IMR-90 (cell line): ENCODE results near the gene MYOF. TPM values are rescaled to one million over a fixed set of nuclear protein-coding genes. Genes with fewer than 3 reads are reported as not detected.
A peak's percentile ranks its signal among the peaks of the same experiment; 100 is the strongest.

Source experiments
- ATAC-seq: fragments of 200-7000 bp; cut with Tn5 transposase; 2 replicates; pipeline ENCODE4 v1.9.1; 2020; ENCODE audit warnings: low read depth, mild to moderate bottlenecking, moderate library complexity
- BruUV-seq: library from RNA; stranded (reverse); fragments of 400-500 nt; replicated peaks from 2 replicates; lab custom pipeline; 2021; lab: Mats Ljungman, UMichigan
- CTCF ChIA-PET: fragments of 300-600 bp; formaldehyde crosslinking; extraction: SDS; loops from one replicate; lab custom pipeline; 2021; ENCODE audit warnings: antibody characterized with exemption; lab: Yijun Ruan, JAX
- POLR2A ChIA-PET: fragments of 300-600 bp; sonication (Branson Sonifier 250); formaldehyde crosslinking; loops from one replicate; lab custom pipeline; 2022; ENCODE audit warnings: antibody characterized with exemption; ENCODE audit not compliant: unreplicated experiment; lab: Charles Lee
- DNase-seq: peaks from one replicate; pipeline ENCODE4 v3.0.0; 2013
- H2AFZ ChIP-seq: replicated peaks from 2 replicates; pipeline ENCODE3; 2013; ENCODE audit warnings: low read length, mild to moderate bottlenecking; ENCODE audit not compliant: poor library complexity
- H2AK5ac ChIP-seq: 2 replicates; pipeline ENCODE4 v1.6.1; 2013; ENCODE audit warnings: low read depth, low read length, inconsistent platforms
- H2AK9ac ChIP-seq: replicated peaks from 2 replicates; pipeline ENCODE3; 2013; ENCODE audit warnings: mild to moderate bottlenecking, low read depth, low read length, moderate library complexity; ENCODE audit not compliant: poor library complexity
- H2BK120ac ChIP-seq: 2 replicates; pipeline ENCODE4 v1.6.1; 2013; ENCODE audit warnings: low read depth, low read length, inconsistent platforms
- H2BK15ac ChIP-seq: 3 replicates; pipeline ENCODE4 v1.6.1; 2013; ENCODE audit warnings: low read depth, low read length, inconsistent platforms
- H2BK20ac ChIP-seq: 2 replicates; pipeline ENCODE4 v1.6.1; 2013; ENCODE audit warnings: low read depth, mild to moderate bottlenecking, inconsistent platforms, low read length, moderate library complexity
- H2BK5ac ChIP-seq: 2 replicates; pipeline ENCODE4 v1.6.1; 2013; ENCODE audit warnings: mild to moderate bottlenecking, low read depth, low read length, inconsistent platforms; ENCODE audit not compliant: poor library complexity, severe bottlenecking
- H3K14ac ChIP-seq: replicated peaks from 2 replicates; pipeline ENCODE4 v1.6.1; 2013; ENCODE audit warnings: low read depth, low read length, inconsistent platforms
- H3K18ac ChIP-seq: 2 replicates; pipeline ENCODE4 v1.6.1; 2013; ENCODE audit warnings: low read depth, low read length, control low read depth
- H3K23ac ChIP-seq: 2 replicates; pipeline ENCODE4 v1.6.1; 2013; ENCODE audit warnings: low read depth, low read length, inconsistent platforms
- H3K27ac ChIP-seq: 2 replicates; pipeline ENCODE4 v1.5.1; 2013; ENCODE audit warnings: mild to moderate bottlenecking, control low read depth, low read length; ENCODE audit not compliant: insufficient read depth
- H3K27me3 ChIP-seq: 2 replicates; pipeline ENCODE4 v1.6.1; 2013; ENCODE audit warnings: low read length; ENCODE audit not compliant: control insufficient read depth, insufficient read depth
- H3K36me3 ChIP-seq: 2 replicates; pipeline ENCODE4 v1.6.1; 2013; ENCODE audit warnings: low read length, mixed read lengths; ENCODE audit not compliant: control insufficient read depth, insufficient read depth
- H3K4ac ChIP-seq: 2 replicates; pipeline ENCODE4 v1.6.1; 2013; ENCODE audit warnings: low read depth, low read length, inconsistent platforms
- H3K4me1 ChIP-seq: 2 replicates; pipeline ENCODE4 v1.6.1; 2013; ENCODE audit warnings: low read length, mixed read lengths; ENCODE audit not compliant: control insufficient read depth, insufficient read depth
- H3K4me2 ChIP-seq: 2 replicates; pipeline ENCODE4 v1.6.1; 2013; ENCODE audit warnings: low read depth, mild to moderate bottlenecking, control low read depth, low read length, moderate library complexity
- H3K4me3 ChIP-seq: 2 replicates; pipeline ENCODE4 v1.5.1; 2013; ENCODE audit warnings: low read depth, mild to moderate bottlenecking, control low read depth, low read length, moderate library complexity; ENCODE audit not compliant: insufficient read depth
- H3K56ac ChIP-seq: 2 replicates; pipeline ENCODE4 v1.6.1; 2013; ENCODE audit warnings: low read length, inconsistent platforms; ENCODE audit not compliant: insufficient read depth; ENCODE audit errors: extremely low read depth
- H3K79me1 ChIP-seq, 2 experiments: 2 replicates each; pipeline ENCODE4 v1.6.1; 2013; ENCODE audit warnings: low read length in 2 of 2, inconsistent platforms in 1 of 2, low read depth in 1 of 2
- H3K9ac ChIP-seq: 2 replicates; pipeline ENCODE4 v1.6.1; 2013; ENCODE audit warnings: low read depth, low read length, control low read depth
- H3K9me1 ChIP-seq: 2 replicates; pipeline ENCODE4 v1.6.1; 2013; ENCODE audit warnings: low read length, inconsistent platforms; ENCODE audit not compliant: insufficient read depth
- H3K9me3 ChIP-seq: 2 replicates; pipeline ENCODE4 v1.6.1; 2013; ENCODE audit warnings: low read length; ENCODE audit not compliant: control insufficient read depth, insufficient read depth
- H4K20me1 ChIP-seq: 2 replicates; pipeline ENCODE4 v1.6.1; 2013; ENCODE audit warnings: low read length, inconsistent platforms; ENCODE audit not compliant: insufficient read depth
- H4K5ac ChIP-seq: 2 replicates; pipeline ENCODE4 v1.6.1; 2013; ENCODE audit warnings: mild to moderate bottlenecking, low read depth, low read length, control low read depth
- H4K8ac ChIP-seq, 2 experiments: 2 replicates each; pipeline ENCODE4 v1.6.1; 2013; ENCODE audit warnings: low read depth in 2 of 2, low read length in 2 of 2, control low read depth in 1 of 2, inconsistent platforms in 1 of 2
- H4K91ac ChIP-seq: 2 replicates; pipeline ENCODE4 v1.6.1; 2013; ENCODE audit warnings: low read depth, low read length, inconsistent platforms; ENCODE audit not compliant: insufficient read depth
- BHLHE40 ChIP-seq: fragments of 150-350 bp; IDR thresholded peaks from 2 replicates; pipeline ENCODE4 v1.6.1; 2016; ENCODE audit warnings: mild to moderate bottlenecking, low read depth, low read length
- CEBPB ChIP-seq: IDR thresholded peaks from 2 replicates; pipeline ENCODE4 v1.6.1; 2012; ENCODE audit warnings: low read depth, low read length, improper control_type of control experiment
- CHD1 ChIP-seq: IDR thresholded peaks from 2 replicates; pipeline ENCODE4 v1.6.1; 2012; ENCODE audit warnings: low read depth, low read length, improper control_type of control experiment
- FOS ChIP-seq: fragments of 150-350 bp; IDR thresholded peaks from 2 replicates; pipeline ENCODE4 v1.6.1; 2016; ENCODE audit warnings: low read depth, low read length
- MAFK ChIP-seq: IDR thresholded peaks from 2 replicates; pipeline ENCODE4 v1.6.1; 2012; ENCODE audit warnings: low read depth, low read length, improper control_type of control experiment
- MAZ ChIP-seq: IDR thresholded peaks from 2 replicates; pipeline ENCODE4 v1.6.1; 2012; ENCODE audit warnings: low read depth, mild to moderate bottlenecking, low read length, improper control_type of control experiment, moderate library complexity, borderline replicate concordance
- MXI1 ChIP-seq: IDR thresholded peaks from 2 replicates; pipeline ENCODE4 v1.6.1; 2012; ENCODE audit warnings: low read depth, mild to moderate bottlenecking, low read length, moderate library complexity, borderline replicate concordance
- NFE2L2 ChIP-seq: fragments of 150-350 bp; IDR thresholded peaks from 2 replicates; pipeline ENCODE4 v1.6.1; 2016; ENCODE audit warnings: low read depth, mild to moderate bottlenecking, low read length
- SMC3 ChIP-seq: fragments of 150-350 bp; IDR thresholded peaks from 2 replicates; pipeline ENCODE4 v1.6.1; 2016; ENCODE audit warnings: low read depth, mild to moderate bottlenecking, antibody characterized with exemption, low read length, moderate library complexity
- USF2 ChIP-seq: fragments of 150-350 bp; IDR thresholded peaks from 2 replicates; pipeline ENCODE4 v1.6.1; 2017; ENCODE audit warnings: mild to moderate bottlenecking, antibody characterized with exemption, low read length, low read depth
- WGBS, 2 experiments: methylation state at CpG; one replicate each; pipeline versions ENCODE4 v1.1.5 to v1.1.7; 2013; ENCODE audit warnings: missing lambda C conversion rate in 2 of 2; ENCODE audit not compliant: insufficient read length in 1 of 2; ENCODE audit errors: extremely low coverage in 2 of 2; 5-methylcytosine and 5-hydroxymethylcytosine counted together
- dilution Hi-C: fragments of 300-500 bp; cut with HindIII; formaldehyde crosslinking; loops from one replicate; pipeline ENCODE4 v1.14.3; 2018; ENCODE audit warnings: low sequenced_read_pairs; ENCODE audit not compliant: unreplicated experiment
- in situ Hi-C: fragments of 300-500 bp; cut with MboI; formaldehyde crosslinking; loops from 3 replicates; pipeline ENCODE4 v1.14.3; 2019; ENCODE audit warnings: low sequenced_read_pairs, inconsistent platforms, mixed read lengths
- intact Hi-C: fragments of 100-400 bp; cut with micrococcal nuclease; formaldehyde crosslinking; loops from 2 replicates; pipeline ENCODE4 v1.10.0; 2022
- polyA plus RNA-seq, 3 experiments: library from polyadenylated mRNA; depleted of rRNA; stranded (reverse); fragments of >200 nt; gene quantifications; 2 replicates each; pipeline ENCODE4 v1.2.3, GENCODE V29; 2012; ENCODE audit warnings: low replicate concordance in 1 of 3
- total RNA-seq: library from RNA; depleted of rRNA; stranded (reverse); fragments of >200 nt; gene quantifications from 2 replicates; pipeline ENCODE4 v1.2.3, GENCODE V29; 2012

MYOF gene
- total and polyA plus RNA-seq, 2 of the 4 experiments (the other 2 are of a cell fraction) = 221 to 281 TPM

DNA sequence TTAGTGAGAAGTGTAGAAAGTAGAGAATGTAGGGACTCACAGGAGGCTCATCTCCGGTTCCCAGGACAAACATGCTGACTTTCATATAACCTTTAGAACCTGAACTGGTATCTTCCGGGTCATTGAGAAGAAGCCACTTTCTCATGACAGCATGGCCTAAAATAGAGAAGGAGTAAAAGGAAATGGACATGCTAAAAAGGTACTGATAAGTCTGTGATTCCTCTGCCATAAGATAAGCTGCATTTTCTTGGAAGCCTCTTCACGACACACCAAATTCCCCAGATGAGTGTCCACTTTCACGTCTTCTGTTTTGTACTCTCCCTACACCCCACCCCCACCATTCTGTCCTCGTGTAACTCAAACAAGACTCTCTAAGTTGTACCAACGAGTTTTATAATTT, 79.9 kb downstream of the MYOF start:
- dilution Hi-C loops = no loop called here
- H3K79me1 ChIP-seq = peaks cover 34 to 69% of the 10 kb centered on the region in 2 experiments
- DNase-seq (no peak), ATAC-seq (no peak)
- in situ Hi-C loops = no loop called here
- no peak overlapping the region for H3K4me2 ChIP-seq
- H3K9me3 ChIP-seq = no peaks in the 10 kb centered on the region
- no peak overlapping the region for H2BK120ac ChIP-seq
- no peak for TF ChIP-seq MAZ
- no peak for TF ChIP-seq SMC3
- TF ChIP-seq CHD1 = no peak
- no peak for TF ChIP-seq CEBPB
- no peak for TF ChIP-seq NFE2L2
- no peak for TF ChIP-seq MXI1
- TF ChIP-seq FOS = no peak
- TF ChIP-seq MAFK = no peak
- no peak for TF ChIP-seq USF2
- no peak for TF ChIP-seq BHLHE40
- no peak overlapping the region for H4K5ac ChIP-seq
- H3K9me1 ChIP-seq = peaks cover 27% of the 10 kb centered on the region
- ChIA-PET POLR2A (no interaction called here), CTCF (no interaction called here)
- WGBS, 2 experiments = 83% methylated on average over 1 of the region's 6 CpGs; no CpG with 5 or more reads in 1 of the 2 experiments
- no peak overlapping the region for H3K56ac ChIP-seq
- no peak overlapping the region for H3K14ac ChIP-seq
- no peaks in the 10 kb centered on the region for H3K27me3 ChIP-seq
- H3K27ac ChIP-seq = no peak overlapping the region
- H3K36me3 ChIP-seq = peaks cover 51% of the 10 kb centered on the region
- no peaks in the 10 kb centered on the region for H4K20me1 ChIP-seq
- intact Hi-C loops = no loop called here
- no peak overlapping the region for H3K4me3 ChIP-seq
- no peak overlapping the region for H2AFZ ChIP-seq
- H2AK5ac ChIP-seq = no peak overlapping the region
- H4K91ac ChIP-seq = peak overlapping the region; percentile 8; the same call in 1 of the 2 replicates
- peaks cover 22% of the 10 kb centered on the region for H3K4me1 ChIP-seq
- no peak overlapping the region for H2BK15ac ChIP-seq
- no peak overlapping the region for H3K9ac ChIP-seq
- H2AK9ac ChIP-seq = no peak overlapping the region
- H2BK5ac ChIP-seq = peak overlapping the region; percentile 11
- BruUV-seq = no TSS peak
- no peak overlapping the region; a peak in 1 of 4 replicates for H4K8ac ChIP-seq
- H3K4ac ChIP-seq = no peak overlapping the region
- H2BK20ac ChIP-seq = no peak overlapping the region
- H3K18ac ChIP-seq = no peak overlapping the region
- no peak overlapping the region for H3K23ac ChIP-seq
